B cell (primary cell): ENCODE results near the gene ST3GAL3. TPM values are rescaled to one million over a fixed set of nuclear protein-coding genes. Genes with fewer than 3 reads are reported as not detected.

Experiments used
- ATAC-seq: fragments of 200-7000 bp; cut with Tn5 transposase; one replicate; pipeline ENCODE4 v1.10.0; 2021; ENCODE audit warnings: low read depth, mild to moderate bottlenecking, moderate number of reproducible peaks, moderate library complexity
- CTCF ChIA-PET: fragments of 350-600 bp; sonication (Branson Sonifier 250); formaldehyde crosslinking; loops from one replicate; lab custom pipeline; 2021; ENCODE audit warnings: antibody characterized with exemption, inconsistent platforms; lab: Charles Lee
- POLR2A ChIA-PET: fragments of 350-600 bp; sonication (Branson Sonifier 250); formaldehyde crosslinking; loops from one replicate; lab custom pipeline; 2021; ENCODE audit warnings: antibody characterized with exemption; lab: Charles Lee
- DNase-seq: peaks from one replicate; pipeline ENCODE4 v3.0.0; 2013
- H2AFZ ChIP-seq: 2 replicates; pipeline ENCODE4 v1.6.1; 2012; ENCODE audit warnings: mild to moderate bottlenecking, low read depth, low read length; ENCODE audit not compliant: insufficient read depth, poor library complexity, severe bottlenecking
- H3K27ac ChIP-seq, 2 donors: 1 replicate in 1 of 2; 2 replicates in 1 of 2; pipeline ENCODE4 v1.5.1; 2012 to 2013; ENCODE audit warnings: low read length in 2 of 2, mild to moderate bottlenecking in 2 of 2, moderate library complexity in 1 of 2
- H3K27me3 ChIP-seq, 4 experiments: fragments of 200-600 bp in 1 of 4; sonication (generic) in 1 of 4; replicated peaks in 1 of 4; 1 replicate in 2 of 4; 2 replicates in 2 of 4; pipeline versions ENCODE4 v1.6.1 to v1.7.0; 2013 to 2016; ENCODE audit warnings: low read length in 3 of 4, mild to moderate bottlenecking in 2 of 4, mixed read lengths in 1 of 4, moderate library complexity in 1 of 4; ENCODE audit not compliant: insufficient read depth in 4 of 4, control insufficient read depth in 3 of 4; ENCODE audit errors: control extremely low read depth in 1 of 4
- H3K36me3 ChIP-seq, 2 experiments: replicated peaks in 1 of 2; 1 replicate in 1 of 2; 2 replicates in 1 of 2; pipeline versions ENCODE4 v1.6.1 to v1.7.1; 2013; ENCODE audit warnings: low read length in 1 of 2; ENCODE audit not compliant: insufficient read depth in 2 of 2, control insufficient read depth in 1 of 2; ENCODE audit errors: control extremely low read depth in 1 of 2, extremely low read depth in 1 of 2
- H3K4me1 ChIP-seq, 2 donors: fragments of 200-600 bp in 1 of 2; sonication (generic) in 1 of 2; 1 replicate in 1 of 2; 2 replicates in 1 of 2; pipeline versions ENCODE4 v1.5.1 to v1.6.1; 2013 to 2017; ENCODE audit warnings: low read length in 2 of 2; ENCODE audit not compliant: control insufficient read depth in 2 of 2, insufficient read depth in 2 of 2
- H3K4me2 ChIP-seq: replicated peaks from 2 replicates; pipeline ENCODE3; 2012; ENCODE audit warnings: mild to moderate bottlenecking, low read depth, low read length; ENCODE audit not compliant: poor library complexity, severe bottlenecking
- H3K4me3 ChIP-seq, 5 experiments: fragments of 200-600 bp in 1 of 5; sonication (generic) in 1 of 5; 1 replicate in 3 of 5; 2 replicates in 2 of 5; pipeline versions ENCODE4 v1.5.1 to v1.7.0; 2011 to 2016; ENCODE audit warnings: low read length in 4 of 5, mild to moderate bottlenecking in 4 of 5, low read depth in 2 of 5, control low read depth in 1 of 5, moderate library complexity in 1 of 5; ENCODE audit not compliant: insufficient read depth in 1 of 5; ENCODE audit errors: control extremely low read depth in 1 of 5, extremely low read depth in 1 of 5
- H3K79me2 ChIP-seq: fragments of 200-600 bp; sonication (generic); one replicate; pipeline ENCODE4 v1.6.0; 2016; ENCODE audit warnings: low read length; ENCODE audit not compliant: control insufficient read depth, insufficient read depth
- H3K9ac ChIP-seq: fragments of 200-600 bp; sonication (generic); 2 replicates; pipeline ENCODE4 v1.6.1; 2017; ENCODE audit warnings: mild to moderate bottlenecking, low read length, moderate library complexity
- H3K9me3 ChIP-seq, 3 donors: one replicate each; pipeline versions ENCODE4 v1.6.1 to v1.7.1; 2013; ENCODE audit warnings: low read length in 2 of 3; ENCODE audit not compliant: control insufficient read depth in 2 of 3, insufficient read depth in 1 of 3; ENCODE audit errors: control extremely low read depth in 1 of 3
- H4K20me1 ChIP-seq: 2 replicates; pipeline ENCODE4 v1.6.0; 2012; ENCODE audit warnings: mild to moderate bottlenecking, low read length; ENCODE audit not compliant: insufficient read depth, control insufficient read depth, poor library complexity, severe bottlenecking
- H3K27ac Mint-ChIP-seq: one replicate; pipeline ENCODE4 v1.8.0; 2021; ENCODE audit warnings: mixed read lengths
- H3K27me3 Mint-ChIP-seq: one replicate; pipeline ENCODE4 v1.8.0; 2021; ENCODE audit warnings: mixed read lengths
- H3K4me1 Mint-ChIP-seq: one replicate; pipeline ENCODE4 v1.8.0; 2021; ENCODE audit warnings: mixed read lengths
- H3K4me3 Mint-ChIP-seq: one replicate; pipeline ENCODE4 v1.8.0; 2021; ENCODE audit warnings: mixed read lengths
- H3K9me3 Mint-ChIP-seq: one replicate; pipeline ENCODE4 v1.8.0; 2022; ENCODE audit warnings: mixed read lengths; ENCODE audit not compliant: insufficient read depth
- CTCF ChIP-seq: fragments of 200-600 bp; IDR thresholded peaks from one replicate; pipeline ENCODE4 v1.8.0; 2022; ENCODE audit warnings: antibody characterized with exemption, mild to moderate bottlenecking
- EZH2 ChIP-seq: IDR thresholded peaks from 2 replicates; pipeline ENCODE4 v1.6.1; 2012; ENCODE audit warnings: borderline replicate concordance, low read depth, mild to moderate bottlenecking, moderate library complexity, low read length; ENCODE audit not compliant: insufficient read depth, poor library complexity, severe bottlenecking
- WGBS: methylation state at CpG from one replicate; pipeline ENCODE4 v1.1.5; 2013; ENCODE audit warnings: missing lambda C conversion rate; ENCODE audit not compliant: insufficient coverage; 5-methylcytosine and 5-hydroxymethylcytosine counted together
- intact Hi-C: fragments of 100-400 bp; cut with micrococcal nuclease; formaldehyde crosslinking; loops from one replicate; pipeline ENCODE4 v1.10.0; 2022
- polyA plus RNA-seq: library from polyadenylated mRNA; depleted of rRNA; stranded (reverse); fragments of >200 nt; gene quantifications from 2 replicates; pipeline ENCODE4 v1.2.3, GENCODE V29; 2012
- total RNA-seq, 2 donors: library from RNA; stranded (reverse); fragments of 120-200 nt in 1 of 2; gene quantifications; 1 replicate in 1 of 2; 2 replicates in 1 of 2; pipeline versions ENCODE4 v1.2.3 to v1.2.4, GENCODE V29; 2013 to 2022

Gene ST3GAL3
- total and polyA plus RNA-seq, 2 donors (not counting 1 experiment from before 2014, with no cell fraction given) = 16.8 to 31.4 TPM

GRCh38 chr1:43805340-43805739 is 98.0 kb downstream of the ST3GAL3 start:
- no peak overlapping the region for H3K27ac ChIP-seq
- TF ChIP-seq EZH2 (no peak), CTCF (no peak)
- no peak overlapping the region for H3K27ac Mint-ChIP-seq
- no peaks in the 10 kb centered on the region for H3K79me2 ChIP-seq
- no peak overlapping the region for H3K4me2 ChIP-seq
- H3K27me3 Mint-ChIP-seq = no peaks in the 10 kb centered on the region
- CTCF ChIA-PET = no interaction called here
- no peaks in the 10 kb centered on the region for H3K4me1 Mint-ChIP-seq
- no peak overlapping the region for H2AFZ ChIP-seq
- H4K20me1 ChIP-seq = no peaks in the 10 kb centered on the region
- no peak overlapping the region for H3K9ac ChIP-seq
- H3K36me3 ChIP-seq = no peaks in the 10 kb centered on the region
- peaks cover 5 to 18% of the 10 kb centered on the region in 2 donors for H3K4me1 ChIP-seq
- ATAC-seq (no peak), DNase-seq (no peak)
- POLR2A ChIA-PET = no interaction called here
- peaks cover 10% of the 10 kb centered on the region for H3K9me3 Mint-ChIP-seq
- 96% methylated on average over 3 of the region's 5 CpGs for WGBS
- intact Hi-C loops = no loop called here
- peaks cover 1 to 10% (median 8%) of the 10 kb centered on the region in 3 donors for H3K9me3 ChIP-seq
- H3K4me3 ChIP-seq = no peak overlapping the region
- no peaks in the 10 kb centered on the region for H3K27me3 ChIP-seq
- H3K4me3 Mint-ChIP-seq = no peak overlapping the region

GRCh38 chr1:43806183-43806582 is 98.8 kb downstream of the ST3GAL3 start:
- intact Hi-C loops = no loop called here
- ChIA-PET CTCF (no interaction called here), POLR2A (interaction anchor here (0.6 kb wide), 1 partner anchor 23 kb away, joined by 4 read pairs; no protein-coding TSS in a partner anchor)
- peaks cover 1 to 10% (median 8%) of the 10 kb centered on the region in 3 donors for H3K9me3 ChIP-seq
- H3K27ac Mint-ChIP-seq = no peak overlapping the region
- no peak overlapping the region for H3K4me3 Mint-ChIP-seq
- DNase-seq (peak; percentile 22), ATAC-seq (no peak)
- no peaks in the 10 kb centered on the region for H3K27me3 ChIP-seq
- no peak overlapping the region for H2AFZ ChIP-seq
- no peaks in the 10 kb centered on the region for H4K20me1 ChIP-seq
- H3K79me2 ChIP-seq = no peaks in the 10 kb centered on the region
- H3K4me2 ChIP-seq = peak overlapping the region; percentile 24
- TF ChIP-seq EZH2 (no peak), CTCF (no peak)
- no peaks in the 10 kb centered on the region for H3K27me3 Mint-ChIP-seq
- no peak overlapping the region for H3K27ac ChIP-seq
- peaks cover 10% of the 10 kb centered on the region for H3K9me3 Mint-ChIP-seq
- WGBS = 25% methylated on average over 2 of the region's 2 CpGs
- H3K36me3 ChIP-seq = no peaks in the 10 kb centered on the region
- H3K4me1 ChIP-seq = peaks cover 5 to 18% of the 10 kb centered on the region in 2 donors
- H3K9ac ChIP-seq = no peak overlapping the region
- no peak overlapping the region for H3K4me3 ChIP-seq
- H3K4me1 Mint-ChIP-seq = no peaks in the 10 kb centered on the region
